H9 (cell line): ENCODE data around the gene NFS1. TPM values are rescaled to one million over a fixed set of nuclear protein-coding genes. Genes with fewer than 3 reads are reported as not detected.

Experiments
- DNase-seq: peaks from one replicate; pipeline ENCODE4 v3.0.0-alpha.2; 2017
- H2AFZ ChIP-seq: one replicate; pipeline ENCODE4 v1.6.1; 2013; ENCODE audit warnings: mild to moderate bottlenecking, low read length, control low read depth, moderate library complexity
- H2AK5ac ChIP-seq: 2 replicates; pipeline ENCODE4 v1.6.1; 2013; ENCODE audit warnings: low read length, control low read depth, mixed read lengths; ENCODE audit not compliant: insufficient read length
- H2BK120ac ChIP-seq: one replicate; pipeline ENCODE4 v1.6.1; 2013; ENCODE audit warnings: low read depth, mild to moderate bottlenecking, low read length, control low read depth, inconsistent platforms; ENCODE audit not compliant: poor library complexity, severe bottlenecking
- H2BK12ac ChIP-seq: 2 replicates; pipeline ENCODE4 v1.6.1; 2013; ENCODE audit warnings: low read length, control low read depth, mixed read lengths, low read depth; ENCODE audit not compliant: insufficient read length
- H2BK15ac ChIP-seq: 2 replicates; pipeline ENCODE4 v1.6.1; 2013; ENCODE audit warnings: low read depth, low read length, control low read depth
- H2BK20ac ChIP-seq: one replicate; pipeline ENCODE4 v1.6.1; 2013; ENCODE audit warnings: low read depth, mild to moderate bottlenecking, low read length, control low read depth, inconsistent platforms; ENCODE audit not compliant: poor library complexity, severe bottlenecking
- H2BK5ac ChIP-seq: 2 replicates; pipeline ENCODE4 v1.6.1; 2013; ENCODE audit warnings: low read length, control low read depth, mixed read lengths; ENCODE audit not compliant: insufficient read length
- H3K14ac ChIP-seq: 2 replicates; pipeline ENCODE4 v1.6.1; 2013; ENCODE audit warnings: low read length, control low read depth; ENCODE audit not compliant: insufficient read depth
- H3K18ac ChIP-seq: 2 replicates; pipeline ENCODE4 v1.6.1; 2013; ENCODE audit warnings: low read depth, mild to moderate bottlenecking, mixed read lengths, low read length, control low read depth; ENCODE audit not compliant: insufficient read length
- H3K23ac ChIP-seq: 2 replicates; pipeline ENCODE4 v1.6.1; 2013; ENCODE audit warnings: low read length, control low read depth, mixed read lengths, low read depth; ENCODE audit not compliant: insufficient read length
- H3K23me2 ChIP-seq: 2 replicates; pipeline ENCODE4 v1.6.1; 2013; ENCODE audit warnings: low read depth, mild to moderate bottlenecking, mixed read lengths, low read length, control low read depth; ENCODE audit not compliant: insufficient read length, poor library complexity, severe bottlenecking
- H3K27ac ChIP-seq: 2 replicates; pipeline ENCODE4 v1.5.1; 2013; ENCODE audit warnings: low read length, control low read depth, mixed read lengths, low read depth; ENCODE audit not compliant: insufficient read length
- H3K27me3 ChIP-seq: 2 replicates; pipeline ENCODE4 v1.6.1; 2013; ENCODE audit warnings: low read length, control low read depth, inconsistent platforms; ENCODE audit not compliant: insufficient read depth
- H3K4ac ChIP-seq: 2 replicates; pipeline ENCODE4 v1.6.1; 2013; ENCODE audit warnings: low read depth, mild to moderate bottlenecking, control low read depth, inconsistent platforms, low read length, moderate library complexity
- H3K4me1 ChIP-seq: 2 replicates; pipeline ENCODE4 v1.6.1; 2013; ENCODE audit warnings: low read length, control low read depth, inconsistent platforms; ENCODE audit not compliant: insufficient read depth
- H3K4me2 ChIP-seq: 2 replicates; pipeline ENCODE4 v1.6.1; 2013; ENCODE audit warnings: low read length, control low read depth, mixed read lengths; ENCODE audit not compliant: insufficient read length, insufficient read depth
- H3K56ac ChIP-seq: 2 replicates; pipeline ENCODE4 v1.6.1; 2013; ENCODE audit warnings: low read depth, mild to moderate bottlenecking, mixed read lengths, low read length, control low read depth; ENCODE audit not compliant: insufficient read length
- H3K79me1 ChIP-seq: 2 replicates; pipeline ENCODE4 v1.6.1; 2013; ENCODE audit warnings: low read depth, mild to moderate bottlenecking, moderate library complexity, low read length, control low read depth, inconsistent platforms; ENCODE audit not compliant: insufficient read depth, poor library complexity, severe bottlenecking
- H3K79me2 ChIP-seq: 2 replicates; pipeline ENCODE4 v1.6.1; 2013; ENCODE audit warnings: low read length, control low read depth, inconsistent platforms; ENCODE audit not compliant: insufficient read depth
- H3K9ac ChIP-seq: 2 replicates; pipeline ENCODE4 v1.6.1; 2013; ENCODE audit warnings: low read length, control low read depth, mixed read lengths; ENCODE audit not compliant: insufficient read length; ENCODE audit errors: extremely low read depth
- H3K9me3 ChIP-seq: one replicate; pipeline ENCODE4 v1.6.1; 2013; ENCODE audit warnings: low read depth, low read length, inconsistent platforms; ENCODE audit not compliant: control insufficient read depth
- H3T11ph ChIP-seq: one replicate; pipeline ENCODE4 v1.6.1; 2013; ENCODE audit warnings: mild to moderate bottlenecking, low read length, control low read depth, inconsistent platforms
- H4K20me1 ChIP-seq: one replicate; pipeline ENCODE4 v1.6.1; 2013; ENCODE audit not compliant: control insufficient read depth, insufficient read length, insufficient read depth
- H4K5ac ChIP-seq: 2 replicates; pipeline ENCODE4 v1.6.1; 2013; ENCODE audit warnings: low read depth, mild to moderate bottlenecking, mixed read lengths, low read length, control low read depth; ENCODE audit not compliant: insufficient read length
- H4K8ac ChIP-seq: replicated peaks from 2 replicates; pipeline ENCODE4 v1.6.1; 2013; ENCODE audit warnings: low read length, control low read depth, mixed read lengths, low read depth; ENCODE audit not compliant: insufficient read length
- H4K91ac ChIP-seq: 2 replicates; pipeline ENCODE4 v1.6.1; 2013; ENCODE audit warnings: low read depth, mild to moderate bottlenecking, moderate library complexity, mixed read lengths, low read length, control low read depth; ENCODE audit not compliant: insufficient read length
- H3K27ac Mint-ChIP-seq, 3 experiments: 2 replicates in 2 of 3; 3 replicates in 1 of 3; pipeline ENCODE4 v1.8.0; 2020 to 2021; ENCODE audit warnings: mixed read lengths in 3 of 3, mild to moderate bottlenecking in 1 of 3, moderate library complexity in 1 of 3
- H3K27me3 Mint-ChIP-seq: 2 replicates; pipeline ENCODE4 v1.8.0; 2021; ENCODE audit warnings: low read depth, mild to moderate bottlenecking, moderate library complexity, mixed read lengths
- H3K36me3 Mint-ChIP-seq, 3 experiments: 2 replicates in 2 of 3; 3 replicates in 1 of 3; pipeline ENCODE4 v1.8.0; 2020 to 2021; ENCODE audit warnings: low read depth in 3 of 3, mixed read lengths in 3 of 3; ENCODE audit not compliant: insufficient read depth in 1 of 3
- H3K4me1 Mint-ChIP-seq, 2 experiments: 2 replicates each; pipeline ENCODE4 v1.8.0; 2020; ENCODE audit warnings: mixed read lengths in 2 of 2
- H3K4me3 Mint-ChIP-seq, 2 experiments: 2 replicates in 1 of 2; 3 replicates in 1 of 2; pipeline ENCODE4 v1.8.0; 2020 to 2021; ENCODE audit warnings: mild to moderate bottlenecking in 2 of 2, mixed read lengths in 2 of 2, moderate library complexity in 1 of 2
- H3K9me3 Mint-ChIP-seq, 2 experiments: 2 replicates in 1 of 2; 3 replicates in 1 of 2; pipeline ENCODE4 v1.8.0; 2020; ENCODE audit warnings: mild to moderate bottlenecking in 2 of 2, mixed read lengths in 2 of 2, moderate library complexity in 1 of 2
- WGBS: extraction: QIAGEN DNeasy Blood & Tissue Kit; methylation state at CpG from one replicate; pipeline ENCODE4 v1.1.7; 2013; ENCODE audit warnings: missing lambda C conversion rate, low lambda C conversion rate, mixed read lengths; ENCODE audit not compliant: insufficient read length; ENCODE audit errors: extremely low coverage; 5-methylcytosine and 5-hydroxymethylcytosine counted together
- total RNA-seq: library from RNA; stranded (reverse); gene quantifications from 2 replicates; pipeline ENCODE4 v1.2.1, GENCODE V29; 2021
- TF ChIP-seq, protein P1 (sequence below): fragments of 200-600 bp; sonication (generic); conservative IDR thresholded peaks from 3 replicates; pipeline ENCODE4 v1.8.0; 2021; ENCODE audit warnings: antibody characterized with exemption, mild to moderate bottlenecking

Gene NFS1
- total RNA-seq, 1 experiment from 2014 or later, result 26.6 TPM

DNA sequence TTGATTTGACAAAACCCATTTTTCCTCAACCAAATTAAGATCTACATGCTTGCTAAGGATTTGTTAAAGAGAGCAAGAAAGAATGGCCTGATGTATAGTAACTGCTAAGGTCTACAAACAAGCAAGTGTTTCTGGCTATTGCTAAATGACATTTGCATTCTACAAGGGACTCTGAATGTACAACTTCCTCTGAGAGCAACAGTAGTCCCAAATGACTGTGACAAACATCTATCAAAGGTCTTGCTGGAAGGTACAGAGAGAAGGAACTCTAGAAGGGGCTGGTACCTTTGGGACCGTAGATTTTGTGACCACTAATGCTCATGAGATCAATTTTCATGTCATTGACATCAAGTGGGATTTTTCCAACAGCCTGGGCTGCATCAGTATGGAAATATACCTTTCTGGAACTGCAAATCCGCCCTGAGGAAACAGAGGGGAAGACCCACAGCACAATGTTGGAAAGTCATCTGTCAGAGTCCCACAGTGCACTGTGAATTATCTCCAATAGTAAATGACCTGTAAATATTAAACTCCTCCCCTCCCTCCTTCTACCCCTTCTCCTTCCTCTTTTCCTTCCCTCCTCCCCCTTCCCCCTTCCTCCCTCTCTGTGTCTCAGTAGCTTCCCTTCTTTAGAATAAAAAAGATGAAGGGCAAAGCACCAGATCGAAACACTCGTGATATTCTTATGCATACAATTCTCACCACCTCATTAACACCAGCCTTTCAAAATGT lies 18.5 kb downstream of the NFS1 start:
- Histone ChIP-seq H3K23me2 (no peaks in the 10 kb centered on the region), H2AFZ (no peak overlapping the region), H2BK120ac (no peak overlapping the region), H3K14ac (no peak overlapping the region), H4K20me1 (no peaks in the 10 kb centered on the region), H3K4me2 (no peak overlapping the region), H3K27ac (no peak overlapping the region), H2BK15ac (no peak overlapping the region), H4K8ac (no peak overlapping the region), H3K79me1 (no peaks in the 10 kb centered on the region), H3K23ac (no peak overlapping the region), H3K79me2 (no peaks in the 10 kb centered on the region), H3K56ac (no peak overlapping the region), H4K5ac (no peak overlapping the region), H2BK5ac (no peak overlapping the region), H3K18ac (no peak overlapping the region), H3K27me3 (no peaks in the 10 kb centered on the region), H3K4me1 (no peaks in the 10 kb centered on the region), H2AK5ac (no peak overlapping the region), H3K9me3 (no peaks in the 10 kb centered on the region), H2BK20ac (no peak overlapping the region), H3T11ph (no peak overlapping the region), H4K91ac (no peak overlapping the region), H3K9ac (no peak overlapping the region), H2BK12ac (no peak overlapping the region), H3K4ac (no peak overlapping the region)
- WGBS, result no CpG with 5 or more reads among the region's 4 CpGs
- DNase-seq, result no peak
- Mint-ChIP-seq H3K4me3 (no peak overlapping the region), H3K4me1 (peaks cover 0 to 3% of the 10 kb centered on the region in 2 experiments; a peak in 1 of 4 replicates), H3K36me3 (peaks cover 0 to 5% (median 4%) of the 10 kb centered on the region in 3 experiments; a peak in 3 of 7 replicates), H3K9me3 (no peaks in the 10 kb centered on the region), H3K27ac (peak overlapping the region in 1 of 3 experiments; percentile 55; a peak in 2 of 7 replicates), H3K27me3 (no peaks in the 10 kb centered on the region)
- TF ChIP-seq, protein P1, sequence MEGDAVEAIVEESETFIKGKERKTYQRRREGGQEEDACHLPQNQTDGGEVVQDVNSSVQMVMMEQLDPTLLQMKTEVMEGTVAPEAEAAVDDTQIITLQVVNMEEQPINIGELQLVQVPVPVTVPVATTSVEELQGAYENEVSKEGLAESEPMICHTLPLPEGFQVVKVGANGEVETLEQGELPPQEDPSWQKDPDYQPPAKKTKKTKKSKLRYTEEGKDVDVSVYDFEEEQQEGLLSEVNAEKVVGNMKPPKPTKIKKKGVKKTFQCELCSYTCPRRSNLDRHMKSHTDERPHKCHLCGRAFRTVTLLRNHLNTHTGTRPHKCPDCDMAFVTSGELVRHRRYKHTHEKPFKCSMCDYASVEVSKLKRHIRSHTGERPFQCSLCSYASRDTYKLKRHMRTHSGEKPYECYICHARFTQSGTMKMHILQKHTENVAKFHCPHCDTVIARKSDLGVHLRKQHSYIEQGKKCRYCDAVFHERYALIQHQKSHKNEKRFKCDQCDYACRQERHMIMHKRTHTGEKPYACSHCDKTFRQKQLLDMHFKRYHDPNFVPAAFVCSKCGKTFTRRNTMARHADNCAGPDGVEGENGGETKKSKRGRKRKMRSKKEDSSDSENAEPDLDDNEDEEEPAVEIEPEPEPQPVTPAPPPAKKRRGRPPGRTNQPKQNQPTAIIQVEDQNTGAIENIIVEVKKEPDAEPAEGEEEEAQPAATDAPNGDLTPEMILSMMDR, result no peak
